IPS-18a (cell line): ENCODE results near the gene C9orf153.

Source experiments
- H3K27ac ChIP-seq: one replicate; pipeline ENCODE4 v1.5.1; 2013; ENCODE audit warnings: low read length
- H3K27me3 ChIP-seq: one replicate; pipeline ENCODE4 v1.6.1; 2013; ENCODE audit warnings: mild to moderate bottlenecking, low read length; ENCODE audit not compliant: control insufficient read depth, insufficient read depth
- H3K36me3 ChIP-seq: one replicate; pipeline ENCODE4 v1.6.1; 2013; ENCODE audit warnings: low read depth, low read length; ENCODE audit not compliant: control insufficient read depth
- H3K4me1 ChIP-seq: one replicate; pipeline ENCODE4 v1.6.1; 2013; ENCODE audit warnings: low read depth, low read length; ENCODE audit not compliant: control insufficient read depth
- H3K4me3 ChIP-seq: one replicate; pipeline ENCODE4 v1.5.1; 2013; ENCODE audit warnings: low read length
- H3K9ac ChIP-seq: one replicate; pipeline ENCODE4 v1.6.1; 2013; ENCODE audit warnings: mild to moderate bottlenecking, low read length, moderate library complexity
- H3K9me3 ChIP-seq: one replicate; pipeline ENCODE4 v1.6.1; 2013; ENCODE audit warnings: low read depth, low read length; ENCODE audit not compliant: control insufficient read depth

Gene C9orf153

GRCh38 chr9:86257391-86257790 is 2.1 kb downstream of the C9orf153 start:
- Histone ChIP-seq H3K9ac (no peak overlapping the region), H3K9me3 (peaks cover 11% of the 10 kb centered on the region), H3K27me3 (no peaks in the 10 kb centered on the region), H3K27ac (no peak overlapping the region), H3K4me1 (peaks cover 3% of the 10 kb centered on the region), H3K4me3 (no peak overlapping the region), H3K36me3 (no peaks in the 10 kb centered on the region)

- Histone ChIP-seq H3K36me3 (no peaks in the 10 kb centered on the region), H3K4me1 (no peaks in the 10 kb centered on the region), H3K27me3 (no peaks in the 10 kb centered on the region), H3K4me3 (no peak overlapping the region), H3K9me3 (peaks cover 18% of the 10 kb centered on the region), H3K27ac (no peak overlapping the region), H3K9ac (no peak overlapping the region)
Measured at GRCh38 chr9:86256653-86257052, 2.8 kb downstream of the C9orf153 start.

GRCh38 chr9:86253577-86253976 is 5.9 kb downstream of the C9orf153 start:
- Histone ChIP-seq H3K9ac (no peak overlapping the region), H3K27ac (no peak overlapping the region), H3K9me3 (peaks cover 19% of the 10 kb centered on the region), H3K4me3 (no peak overlapping the region), H3K36me3 (no peaks in the 10 kb centered on the region), H3K4me1 (no peaks in the 10 kb centered on the region), H3K27me3 (no peaks in the 10 kb centered on the region)

GRCh38 chr9:86252870-86253269 is 6.6 kb downstream of the C9orf153 start:
- Histone ChIP-seq H3K9ac (no peak overlapping the region), H3K27ac (no peak overlapping the region), H3K9me3 (peaks cover 19% of the 10 kb centered on the region), H3K36me3 (no peaks in the 10 kb centered on the region), H3K4me1 (no peaks in the 10 kb centered on the region), H3K4me3 (no peak overlapping the region), H3K27me3 (no peaks in the 10 kb centered on the region)

- Histone ChIP-seq H3K9me3 (peaks cover 19% of the 10 kb centered on the region), H3K4me1 (peaks cover 5% of the 10 kb centered on the region), H3K4me3 (no peak overlapping the region), H3K36me3 (no peaks in the 10 kb centered on the region), H3K9ac (no peak overlapping the region), H3K27ac (no peak overlapping the region), H3K27me3 (no peaks in the 10 kb centered on the region)
Measured at GRCh38 chr9:86250123-86250522, 9.3 kb downstream of the C9orf153 start.

GRCh38 chr9:86248746-86249145 is 10.7 kb downstream of the C9orf153 start:
- no peaks in the 10 kb centered on the region for H3K36me3 ChIP-seq
- no peak overlapping the region for H3K9ac ChIP-seq
- H3K4me1 ChIP-seq = peaks cover 5% of the 10 kb centered on the region
- H3K4me3 ChIP-seq = no peak overlapping the region
- no peaks in the 10 kb centered on the region for H3K27me3 ChIP-seq
- no peak overlapping the region for H3K27ac ChIP-seq
- peaks cover 19% of the 10 kb centered on the region for H3K9me3 ChIP-seq

GRCh38 chr9:86246752-86247161 is 12.7 kb downstream of the C9orf153 start:
- no peaks in the 10 kb centered on the region for H3K27me3 ChIP-seq
- H3K9me3 ChIP-seq = peaks cover 2% of the 10 kb centered on the region
- no peaks in the 10 kb centered on the region for H3K36me3 ChIP-seq
- no peak overlapping the region for H3K4me3 ChIP-seq
- H3K27ac ChIP-seq = no peak overlapping the region
- H3K9ac ChIP-seq = no peak overlapping the region
- H3K4me1 ChIP-seq = peaks cover 5% of the 10 kb centered on the region

GRCh38 chr9:86242071-86242470 is 17.4 kb downstream of the C9orf153 start:
- no peak overlapping the region for H3K27ac ChIP-seq
- no peak overlapping the region for H3K9ac ChIP-seq
- no peak overlapping the region for H3K4me3 ChIP-seq
- H3K27me3 ChIP-seq = no peaks in the 10 kb centered on the region
- no peaks in the 10 kb centered on the region for H3K9me3 ChIP-seq
- peaks cover 5% of the 10 kb centered on the region for H3K4me1 ChIP-seq
- no peaks in the 10 kb centered on the region for H3K36me3 ChIP-seq

GRCh38 chr9:86241216-86241615 is 18.2 kb downstream of the C9orf153 start:
- no peaks in the 10 kb centered on the region for H3K4me1 ChIP-seq
- H3K4me3 ChIP-seq = no peak overlapping the region
- H3K9me3 ChIP-seq = no peaks in the 10 kb centered on the region

GRCh38 chr9:86238861-86239770 is 20.3 kb downstream of the C9orf153 start:
- no peaks in the 10 kb centered on the region for H3K4me1 ChIP-seq
- no peaks in the 10 kb centered on the region for H3K27me3 ChIP-seq
- no peak overlapping the region for H3K4me3 ChIP-seq
- no peaks in the 10 kb centered on the region for H3K9me3 ChIP-seq
- H3K9ac ChIP-seq = no peak overlapping the region
- H3K36me3 ChIP-seq = no peaks in the 10 kb centered on the region
- H3K27ac ChIP-seq = no peak overlapping the region

More at GRCh38 chr9:86241216-86241615, 18.2 kb downstream of the C9orf153 start:
- Histone ChIP-seq H3K27ac (no peak overlapping the region), H3K9ac (no peak overlapping the region), H3K27me3 (no peaks in the 10 kb centered on the region), H3K36me3 (no peaks in the 10 kb centered on the region)

- Histone ChIP-seq H3K4me3 (no peak overlapping the region), H3K27me3 (no peaks in the 10 kb centered on the region), H3K9ac (no peak overlapping the region), H3K9me3 (no peaks in the 10 kb centered on the region), H3K36me3 (no peaks in the 10 kb centered on the region), H3K4me1 (no peaks in the 10 kb centered on the region), H3K27ac (no peak overlapping the region)
Measured at GRCh38 chr9:86230858-86231257, 28.6 kb downstream of the C9orf153 start.

- Histone ChIP-seq H3K36me3 (no peaks in the 10 kb centered on the region), H3K27ac (no peak overlapping the region), H3K4me3 (no peak overlapping the region), H3K27me3 (no peaks in the 10 kb centered on the region), H3K9ac (no peak overlapping the region), H3K4me1 (no peaks in the 10 kb centered on the region), H3K9me3 (no peaks in the 10 kb centered on the region)
Measured at GRCh38 chr9:86222667-86223066, 36.8 kb downstream of the C9orf153 start.
